ENCODE measurements around the gene RREB1. TPM values are rescaled to one million over a fixed set of nuclear protein-coding genes. Genes with fewer than 3 reads are reported as not detected.

The RREB1 gene
- total RNA-seq, 1 donor from 2014 or later, result 41.8 TPM

DNA sequence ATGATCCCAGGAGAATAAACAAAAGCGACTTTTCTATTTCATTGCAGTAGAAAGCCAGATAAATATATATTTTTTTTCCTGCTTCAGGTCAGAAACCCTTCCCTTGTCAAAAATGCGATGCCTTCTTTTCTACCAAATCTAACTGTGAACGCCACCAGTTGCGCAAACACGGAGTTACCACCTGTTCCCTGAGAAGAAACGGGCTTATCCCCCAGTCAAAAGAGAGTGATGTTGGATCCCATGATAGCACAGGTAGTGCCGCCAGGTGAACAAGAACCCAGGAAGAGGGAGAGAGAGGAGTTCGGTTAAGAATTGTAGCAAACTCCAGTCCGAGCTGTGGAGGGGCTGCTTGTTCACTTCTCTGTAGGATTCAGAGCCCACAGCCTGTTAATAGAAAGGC is 132.6 kb downstream of the RREB1 start:
- Histone ChIP-seq H3K9me3 (ENCODE audit: insufficient read depth, low read depth, low read length) (no peaks in the 10 kb centered on the region), H3K36me3 (ENCODE audit: insufficient read depth, low read length) (peaks cover 8% of the 10 kb centered on the region), H3K27ac (ENCODE audit: low read depth, low read length) (no peak overlapping the region), H2AFZ (ENCODE audit: low read depth, low read length) (no peak overlapping the region), H3K27me3 (ENCODE audit: insufficient read depth, low read length) (no peaks in the 10 kb centered on the region), H3K4me2 (ENCODE audit: low read length) (no peak overlapping the region), H3K4me1 (ENCODE audit: insufficient read depth, low read length) (peaks cover 20% of the 10 kb centered on the region), H3K9ac (ENCODE audit: low read length) (no peak overlapping the region), H4K20me1 (ENCODE audit: insufficient read depth, low read length) (peaks cover 48% of the 10 kb centered on the region), H3K4me3 (ENCODE audit: insufficient read depth, low read depth, low read length) (no peak overlapping the region), H3K79me2 (ENCODE audit: insufficient read depth, low read length) (peaks cover 23% of the 10 kb centered on the region)
- TF ChIP-seq EZH2 (IDR thresholded peaks at IDR 0.05; ENCODE audit: insufficient read depth, low read length), result no peak
- TF ChIP-seq, protein P1, sequence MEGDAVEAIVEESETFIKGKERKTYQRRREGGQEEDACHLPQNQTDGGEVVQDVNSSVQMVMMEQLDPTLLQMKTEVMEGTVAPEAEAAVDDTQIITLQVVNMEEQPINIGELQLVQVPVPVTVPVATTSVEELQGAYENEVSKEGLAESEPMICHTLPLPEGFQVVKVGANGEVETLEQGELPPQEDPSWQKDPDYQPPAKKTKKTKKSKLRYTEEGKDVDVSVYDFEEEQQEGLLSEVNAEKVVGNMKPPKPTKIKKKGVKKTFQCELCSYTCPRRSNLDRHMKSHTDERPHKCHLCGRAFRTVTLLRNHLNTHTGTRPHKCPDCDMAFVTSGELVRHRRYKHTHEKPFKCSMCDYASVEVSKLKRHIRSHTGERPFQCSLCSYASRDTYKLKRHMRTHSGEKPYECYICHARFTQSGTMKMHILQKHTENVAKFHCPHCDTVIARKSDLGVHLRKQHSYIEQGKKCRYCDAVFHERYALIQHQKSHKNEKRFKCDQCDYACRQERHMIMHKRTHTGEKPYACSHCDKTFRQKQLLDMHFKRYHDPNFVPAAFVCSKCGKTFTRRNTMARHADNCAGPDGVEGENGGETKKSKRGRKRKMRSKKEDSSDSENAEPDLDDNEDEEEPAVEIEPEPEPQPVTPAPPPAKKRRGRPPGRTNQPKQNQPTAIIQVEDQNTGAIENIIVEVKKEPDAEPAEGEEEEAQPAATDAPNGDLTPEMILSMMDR (IDR thresholded peaks at IDR 0.05; ENCODE audit: insufficient read depth, low read depth, low read length), result no peak
- Mint-ChIP-seq H3K27me3 (ENCODE audit: low read depth, unreplicated experiment) (no peaks in the 10 kb centered on the region), H3K36me3 (ENCODE audit: low read depth, unreplicated experiment) (peaks cover 23% of the 10 kb centered on the region), H3K4me3 (ENCODE audit: unreplicated experiment) (no peak overlapping the region), H3K27ac (ENCODE audit: unreplicated experiment) (no peak overlapping the region), H3K9me3 (ENCODE audit: unreplicated experiment) (no peaks in the 10 kb centered on the region), H3K4me1 (ENCODE audit: low read depth, unreplicated experiment) (peaks cover 25% of the 10 kb centered on the region)
- DNase-seq (ENCODE audit: low read depth), result no peak
- FAIRE-seq, result no peak

DNA sequence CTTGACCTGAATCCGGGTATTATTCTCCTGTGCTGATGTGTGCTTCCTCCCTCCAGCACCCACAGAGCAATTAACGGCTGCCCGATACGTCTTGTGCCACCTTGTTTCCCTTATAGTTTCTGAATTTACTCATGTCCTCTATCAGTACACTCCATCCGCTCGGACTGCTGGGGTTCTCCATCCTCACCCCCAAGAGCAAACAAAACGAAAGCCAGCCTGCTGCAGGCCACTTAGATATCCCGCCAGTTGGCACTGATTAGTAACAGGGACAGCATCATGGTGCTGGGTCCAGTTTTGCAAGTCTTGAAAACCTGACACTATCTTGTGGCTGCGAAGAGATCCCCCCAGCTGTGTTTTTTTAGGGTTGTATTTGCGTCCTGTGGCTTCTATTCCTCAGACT is 133.4 kb downstream of the RREB1 start:
- Histone ChIP-seq H2AFZ (ENCODE audit: low read depth, low read length) (no peak overlapping the region), H4K20me1 (ENCODE audit: insufficient read depth, low read length) (peaks cover 43% of the 10 kb centered on the region), H3K4me1 (ENCODE audit: insufficient read depth, low read length) (peaks cover 19% of the 10 kb centered on the region), H3K79me2 (ENCODE audit: insufficient read depth, low read length) (peaks cover 15% of the 10 kb centered on the region), H3K36me3 (ENCODE audit: insufficient read depth, low read length) (peaks cover 8% of the 10 kb centered on the region), H3K4me3 (ENCODE audit: insufficient read depth, low read depth, low read length) (no peak overlapping the region), H3K4me2 (ENCODE audit: low read length) (no peak overlapping the region), H3K9me3 (ENCODE audit: insufficient read depth, low read depth, low read length) (no peaks in the 10 kb centered on the region), H3K9ac (ENCODE audit: low read length) (no peak overlapping the region), H3K27me3 (ENCODE audit: insufficient read depth, low read length) (no peaks in the 10 kb centered on the region), H3K27ac (ENCODE audit: low read depth, low read length) (no peak overlapping the region)
- no peak overlapping the region for H3K4me3 Mint-ChIP-seq (ENCODE audit: unreplicated experiment)
- H3K4me1 Mint-ChIP-seq (ENCODE audit: low read depth, unreplicated experiment), result peaks cover 22% of the 10 kb centered on the region
- peaks cover 23% of the 10 kb centered on the region for H3K36me3 Mint-ChIP-seq (ENCODE audit: low read depth, unreplicated experiment)
- no peak for FAIRE-seq
- no peaks in the 10 kb centered on the region for H3K9me3 Mint-ChIP-seq (ENCODE audit: unreplicated experiment)
- TF ChIP-seq, protein P1 (IDR thresholded peaks at IDR 0.05; ENCODE audit: insufficient read depth, low read depth, low read length), result no peak
- TF ChIP-seq EZH2 (IDR thresholded peaks at IDR 0.05; ENCODE audit: insufficient read depth, low read length), result no peak
- DNase-seq (ENCODE audit: low read depth), result no peak
- no peak overlapping the region for H3K27ac Mint-ChIP-seq (ENCODE audit: unreplicated experiment)
- H3K27me3 Mint-ChIP-seq (ENCODE audit: low read depth, unreplicated experiment), result no peaks in the 10 kb centered on the region

DNA sequence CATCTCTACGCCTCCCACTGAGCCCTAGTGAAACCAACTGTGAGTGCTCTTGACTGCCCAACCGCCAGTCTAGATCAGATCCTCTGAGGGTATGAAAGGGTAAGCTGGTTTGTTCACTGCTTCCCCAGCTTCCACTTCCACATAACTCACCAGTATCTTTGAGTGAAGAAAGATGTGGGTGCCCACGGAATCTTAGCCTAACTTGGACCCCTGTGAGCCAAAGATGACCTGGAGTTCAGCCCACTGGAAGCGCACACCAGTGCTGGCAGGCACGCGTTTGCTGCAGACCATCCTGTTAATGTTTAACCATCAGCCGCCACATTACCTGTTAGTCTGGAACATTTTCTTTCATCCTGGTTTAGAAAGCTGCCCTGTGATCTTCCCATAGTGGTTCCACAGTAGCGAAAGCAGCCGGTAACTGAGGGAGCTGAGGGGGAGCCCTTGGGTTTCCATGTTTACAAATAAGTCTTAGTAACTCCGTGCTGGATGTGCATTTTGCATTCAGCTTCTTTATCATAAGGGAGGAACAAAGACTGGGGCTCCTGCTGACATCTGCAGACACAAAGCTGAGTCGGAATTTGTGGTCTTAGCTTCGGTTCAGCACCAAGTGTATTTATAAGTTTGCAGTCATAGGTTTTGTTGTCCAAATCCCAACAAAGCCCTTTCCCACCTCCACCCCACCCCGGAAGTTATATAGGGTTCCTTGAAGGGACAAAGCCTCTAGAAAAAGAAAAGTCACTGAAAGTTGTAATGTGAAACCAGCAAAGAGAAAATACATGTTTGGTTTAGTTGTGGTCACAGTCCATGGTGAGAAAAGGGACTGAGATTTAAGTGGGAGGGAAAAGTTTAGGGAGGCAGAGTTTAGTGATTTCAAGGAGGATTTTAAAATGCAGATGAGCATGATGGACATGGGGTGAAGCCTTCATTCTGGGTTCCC is 134.2 kb downstream of the RREB1 start:
- Histone ChIP-seq H3K4me2 (ENCODE audit: low read length) (peak overlapping the region; percentile 41), H3K79me2 (ENCODE audit: insufficient read depth, low read length) (peaks cover 14% of the 10 kb centered on the region), H3K9me3 (ENCODE audit: insufficient read depth, low read depth, low read length) (no peaks in the 10 kb centered on the region), H2AFZ (ENCODE audit: low read depth, low read length) (no peak overlapping the region), H3K36me3 (ENCODE audit: insufficient read depth, low read length) (peaks cover 8% of the 10 kb centered on the region), H3K9ac (ENCODE audit: low read length) (peak overlapping the region; percentile 14), H3K4me3 (ENCODE audit: insufficient read depth, low read depth, low read length) (no peak overlapping the region), H3K27me3 (ENCODE audit: insufficient read depth, low read length) (no peaks in the 10 kb centered on the region), H3K4me1 (ENCODE audit: insufficient read depth, low read length) (peaks cover 17% of the 10 kb centered on the region), H3K27ac (ENCODE audit: low read depth, low read length) (no peak overlapping the region), H4K20me1 (ENCODE audit: insufficient read depth, low read length) (peaks cover 39% of the 10 kb centered on the region)
- TF ChIP-seq EZH2 (IDR thresholded peaks at IDR 0.05; ENCODE audit: insufficient read depth, low read length), result no peak
- TF ChIP-seq, protein P1 (IDR thresholded peaks at IDR 0.05; ENCODE audit: insufficient read depth, low read depth, low read length), result no peak
- Mint-ChIP-seq H3K4me1 (ENCODE audit: low read depth, unreplicated experiment) (peaks cover 21% of the 10 kb centered on the region), H3K36me3 (ENCODE audit: low read depth, unreplicated experiment) (peaks cover 23% of the 10 kb centered on the region), H3K4me3 (ENCODE audit: unreplicated experiment) (peak overlapping the region; percentile 28), H3K27ac (ENCODE audit: unreplicated experiment) (peak overlapping the region; percentile 89), H3K9me3 (ENCODE audit: unreplicated experiment) (no peaks in the 10 kb centered on the region), H3K27me3 (ENCODE audit: low read depth, unreplicated experiment) (no peaks in the 10 kb centered on the region)
- FAIRE-seq, result no peak
- peak; percentile 34 for DNase-seq (ENCODE audit: low read depth)
